ENCODE results near the gene CYBA. TPM values are rescaled to one million over a fixed set of nuclear protein-coding genes. Genes with fewer than 3 reads are reported as not detected.

Gene CYBA
- polyA plus RNA-seq, 1 donor from 2014 or later: 6.3 TPM

DNA sequence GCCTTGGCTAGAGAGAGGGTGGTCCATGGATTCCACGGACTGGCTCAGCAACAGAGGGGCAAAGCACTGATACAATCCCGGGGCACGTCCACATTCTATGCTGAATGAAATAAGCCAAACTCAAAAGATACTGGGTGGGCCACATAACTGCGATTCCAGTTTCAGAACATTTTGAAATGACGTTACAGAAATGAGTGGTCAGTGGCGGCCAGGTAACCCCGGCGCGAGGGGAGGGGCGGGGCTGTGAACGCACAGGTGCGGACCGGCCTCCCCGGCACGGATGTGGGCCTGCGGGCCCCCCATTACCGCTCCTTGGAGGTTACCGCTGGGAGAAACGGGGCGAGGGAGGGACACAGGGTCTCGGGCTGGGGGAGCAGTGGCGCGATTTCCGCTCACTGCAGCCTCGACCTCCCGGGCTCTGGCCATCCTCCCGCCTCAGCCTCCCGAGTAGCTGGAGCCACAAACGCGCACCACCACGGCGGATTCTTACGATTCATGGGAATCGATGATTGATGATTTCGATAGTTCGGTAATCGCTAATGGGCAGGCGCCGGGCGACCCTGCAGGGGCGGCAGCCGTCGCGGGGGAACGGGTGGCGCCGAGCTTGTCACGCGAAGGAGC lies 11.5 kb upstream of the CYBA start:
- no peaks in the 10 kb centered on the region for H4K20me1 ChIP-seq (ENCODE audit: insufficient read depth)
- peaks cover 28% of the 10 kb centered on the region for H3K79me2 ChIP-seq (replicated peaks; ENCODE audit: insufficient read depth, low read length)
- H3K4me3 ChIP-seq (ENCODE audit: low read length): peak overlapping the region; percentile 94
- no peaks in the 10 kb centered on the region for H3K9me2 ChIP-seq (ENCODE audit: insufficient read depth, low read length)
- H3K4me2 ChIP-seq (ENCODE audit: low read length): peak overlapping the region; percentile 27
- no peaks in the 10 kb centered on the region for H3F3A ChIP-seq (ENCODE audit: insufficient read depth, low read length, poor library complexity, severe bottlenecking)
- no peaks in the 10 kb centered on the region for H3K27me3 ChIP-seq (ENCODE audit: insufficient read depth, low read depth, low read length)
- no peak overlapping the region for H2AFZ ChIP-seq (ENCODE audit: low read depth, low read length)
- H3K36me3 ChIP-seq (ENCODE audit: insufficient read depth, low read length): no peaks in the 10 kb centered on the region
- H3K9me3 ChIP-seq (ENCODE audit: low read length): no peaks in the 10 kb centered on the region
- TF ChIP-seq SMC3 (conservative IDR thresholded peaks at IDR 0.05; ENCODE audit: poor library complexity): no peak
- TF ChIP-seq, protein P1, sequence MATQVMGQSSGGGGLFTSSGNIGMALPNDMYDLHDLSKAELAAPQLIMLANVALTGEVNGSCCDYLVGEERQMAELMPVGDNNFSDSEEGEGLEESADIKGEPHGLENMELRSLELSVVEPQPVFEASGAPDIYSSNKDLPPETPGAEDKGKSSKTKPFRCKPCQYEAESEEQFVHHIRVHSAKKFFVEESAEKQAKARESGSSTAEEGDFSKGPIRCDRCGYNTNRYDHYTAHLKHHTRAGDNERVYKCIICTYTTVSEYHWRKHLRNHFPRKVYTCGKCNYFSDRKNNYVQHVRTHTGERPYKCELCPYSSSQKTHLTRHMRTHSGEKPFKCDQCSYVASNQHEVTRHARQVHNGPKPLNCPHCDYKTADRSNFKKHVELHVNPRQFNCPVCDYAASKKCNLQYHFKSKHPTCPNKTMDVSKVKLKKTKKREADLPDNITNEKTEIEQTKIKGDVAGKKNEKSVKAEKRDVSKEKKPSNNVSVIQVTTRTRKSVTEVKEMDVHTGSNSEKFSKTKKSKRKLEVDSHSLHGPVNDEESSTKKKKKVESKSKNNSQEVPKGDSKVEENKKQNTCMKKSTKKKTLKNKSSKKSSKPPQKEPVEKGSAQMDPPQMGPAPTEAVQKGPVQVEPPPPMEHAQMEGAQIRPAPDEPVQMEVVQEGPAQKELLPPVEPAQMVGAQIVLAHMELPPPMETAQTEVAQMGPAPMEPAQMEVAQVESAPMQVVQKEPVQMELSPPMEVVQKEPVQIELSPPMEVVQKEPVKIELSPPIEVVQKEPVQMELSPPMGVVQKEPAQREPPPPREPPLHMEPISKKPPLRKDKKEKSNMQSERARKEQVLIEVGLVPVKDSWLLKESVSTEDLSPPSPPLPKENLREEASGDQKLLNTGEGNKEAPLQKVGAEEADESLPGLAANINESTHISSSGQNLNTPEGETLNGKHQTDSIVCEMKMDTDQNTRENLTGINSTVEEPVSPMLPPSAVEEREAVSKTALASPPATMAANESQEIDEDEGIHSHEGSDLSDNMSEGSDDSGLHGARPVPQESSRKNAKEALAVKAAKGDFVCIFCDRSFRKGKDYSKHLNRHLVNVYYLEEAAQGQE (IDR thresholded peaks at IDR 0.05; ENCODE audit: borderline replicate concordance): peak; percentile 12
- TF ChIP-seq, protein P2, sequence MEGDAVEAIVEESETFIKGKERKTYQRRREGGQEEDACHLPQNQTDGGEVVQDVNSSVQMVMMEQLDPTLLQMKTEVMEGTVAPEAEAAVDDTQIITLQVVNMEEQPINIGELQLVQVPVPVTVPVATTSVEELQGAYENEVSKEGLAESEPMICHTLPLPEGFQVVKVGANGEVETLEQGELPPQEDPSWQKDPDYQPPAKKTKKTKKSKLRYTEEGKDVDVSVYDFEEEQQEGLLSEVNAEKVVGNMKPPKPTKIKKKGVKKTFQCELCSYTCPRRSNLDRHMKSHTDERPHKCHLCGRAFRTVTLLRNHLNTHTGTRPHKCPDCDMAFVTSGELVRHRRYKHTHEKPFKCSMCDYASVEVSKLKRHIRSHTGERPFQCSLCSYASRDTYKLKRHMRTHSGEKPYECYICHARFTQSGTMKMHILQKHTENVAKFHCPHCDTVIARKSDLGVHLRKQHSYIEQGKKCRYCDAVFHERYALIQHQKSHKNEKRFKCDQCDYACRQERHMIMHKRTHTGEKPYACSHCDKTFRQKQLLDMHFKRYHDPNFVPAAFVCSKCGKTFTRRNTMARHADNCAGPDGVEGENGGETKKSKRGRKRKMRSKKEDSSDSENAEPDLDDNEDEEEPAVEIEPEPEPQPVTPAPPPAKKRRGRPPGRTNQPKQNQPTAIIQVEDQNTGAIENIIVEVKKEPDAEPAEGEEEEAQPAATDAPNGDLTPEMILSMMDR (IDR thresholded peaks at IDR 0.05; ENCODE audit: poor library complexity, severe bottlenecking): no peak
- H3K27ac ChIP-seq (ENCODE audit: low read length): peak overlapping the region; percentile 94
- peak overlapping the region; percentile 97 for H3K9ac ChIP-seq (ENCODE audit: low read length)

DNA sequence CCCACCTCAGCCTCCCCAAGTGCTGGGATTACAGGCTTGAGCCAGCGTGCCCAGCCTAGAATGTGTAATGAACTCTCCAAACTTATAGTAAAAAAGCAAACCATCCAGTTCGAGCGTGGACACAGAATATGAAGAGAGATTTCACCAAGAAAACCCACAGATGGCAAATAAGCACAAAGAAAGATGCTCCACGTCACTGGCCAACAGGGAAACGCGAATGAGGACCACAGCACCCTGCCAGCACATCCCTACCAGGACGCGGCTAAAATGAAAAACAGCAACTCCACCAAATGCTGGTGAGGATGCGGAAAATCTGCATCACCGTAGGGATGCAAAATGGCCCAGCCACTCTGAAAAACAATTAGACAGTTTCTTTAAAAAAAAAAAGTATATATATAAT lies 10.6 kb upstream of the CYBA start:
- TF ChIP-seq RAD21 (conservative IDR thresholded peaks at IDR 0.05) (no peak), TAF1 (IDR thresholded peaks at IDR 0.05; ENCODE audit: low read depth) (no peak), MXI1 (conservative IDR thresholded peaks at IDR 0.05; ENCODE audit: poor library complexity, severe bottlenecking) (no peak), EP300 (conservative IDR thresholded peaks at IDR 0.05; ENCODE audit: poor library complexity, severe bottlenecking) (no peak), POLR2AphosphoS5 (IDR thresholded peaks at IDR 0.05) (no peak), EZH2 (IDR thresholded peaks at IDR 0.05; ENCODE audit: borderline replicate concordance, insufficient read depth, low read length, poor library complexity, severe bottlenecking) (no peak), SMC3 (conservative IDR thresholded peaks at IDR 0.05; ENCODE audit: poor library complexity) (no peak)
- TF ChIP-seq, protein P2 (IDR thresholded peaks at IDR 0.05; ENCODE audit: poor library complexity, severe bottlenecking): no peak
- TF ChIP-seq, protein P1 (IDR thresholded peaks at IDR 0.05; ENCODE audit: borderline replicate concordance): no peak
- peak overlapping the region; percentile 94 for H3K4me3 ChIP-seq (ENCODE audit: low read length)

More for the DNA sequence above, 10.6 kb upstream of the CYBA start:
- no peaks in the 10 kb centered on the region for H3K9me2 ChIP-seq (ENCODE audit: insufficient read depth, low read length)
- H3K79me2 ChIP-seq (replicated peaks; ENCODE audit: insufficient read depth, low read length): peaks cover 28% of the 10 kb centered on the region
- peak overlapping the region; percentile 27 for H3K4me2 ChIP-seq (ENCODE audit: low read length)
- no peaks in the 10 kb centered on the region for H3F3A ChIP-seq (ENCODE audit: insufficient read depth, low read length, poor library complexity, severe bottlenecking)
- no peak overlapping the region for H2AFZ ChIP-seq (ENCODE audit: low read depth, low read length)
- no peaks in the 10 kb centered on the region for H3K36me3 ChIP-seq (ENCODE audit: insufficient read depth, low read length)
- H3K27ac ChIP-seq (ENCODE audit: low read length): no peak overlapping the region
- H3K9me3 ChIP-seq (ENCODE audit: low read length): no peaks in the 10 kb centered on the region
- no peaks in the 10 kb centered on the region for H4K20me1 ChIP-seq (ENCODE audit: insufficient read depth)
- no peaks in the 10 kb centered on the region for H3K27me3 ChIP-seq (ENCODE audit: insufficient read depth, low read depth, low read length)
- no peak overlapping the region for H3K9ac ChIP-seq (ENCODE audit: low read length)
